ENCODE data around the gene SMPD4. TPM values are rescaled to one million over a fixed set of nuclear protein-coding genes. Genes with fewer than 3 reads are reported as not detected.
"Not testable (repeated sequence)": the region's sequence is repeated elsewhere in the genome, so short reads cannot be mapped to it uniquely, and the experiment has no call there.

SMPD4 gene
- total and polyA plus RNA-seq, 8 donors, result 11.4 to 109 (median 34.2) TPM

GRCh38 chr2:130165293-130166016, 15.9 kb downstream of the SMPD4 start:
- intact Hi-C loops (cut with DNase I; ENCODE audit: low total_unique reads), result no loop called here
- WGBS, 5 donors, result 93 to 96% (median 95%) methylated on average over 8 of the region's 8 CpGs
- Histone ChIP-seq H3K4me1 (no peaks in the 10 kb centered on the region), H3K9me3 (no peaks in the 10 kb centered on the region), H3K36me3 (peaks cover 51 to 98% (median 94%) of the 10 kb centered on the region in 4 donors), H3K27ac (no peak overlapping the region), H3K27me3 (no peaks in the 10 kb centered on the region), H3K4me3 (no peak overlapping the region)
- no peak for DNase-seq
- TF ChIP-seq EP300 (IDR thresholded peaks at IDR 0.05) (no peak), POLR2A (IDR thresholded peaks at IDR 0.05) (no peak), CTCF (IDR thresholded peaks at IDR 0.05) (no peak), POLR2AphosphoS5 (IDR thresholded peaks at IDR 0.05) (no peak)

DNA sequence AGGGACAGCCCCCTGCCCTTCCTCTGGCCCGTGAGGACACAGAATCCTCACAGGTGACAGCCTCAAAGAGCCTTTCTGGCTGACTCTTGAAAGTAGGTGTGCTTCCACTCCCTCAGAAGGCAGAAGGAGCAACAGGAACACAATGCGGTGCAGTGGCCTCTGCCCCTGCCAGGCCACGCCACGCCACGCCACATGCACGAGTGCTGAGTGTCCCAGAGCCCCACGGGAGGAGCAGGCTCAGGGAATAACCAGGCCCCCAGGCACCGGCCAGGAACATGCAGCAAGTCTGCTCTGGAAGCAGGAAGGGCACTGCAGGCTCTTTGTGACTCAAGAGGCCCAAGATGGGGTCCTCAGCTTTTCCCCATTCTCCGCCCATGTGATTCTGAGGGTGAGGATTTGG, 18.4 kb downstream of the SMPD4 start:
- TF ChIP-seq CTCF (IDR thresholded peaks at IDR 0.05) (no peak), POLR2AphosphoS5 (IDR thresholded peaks at IDR 0.05) (no peak), POLR2A (IDR thresholded peaks at IDR 0.05) (no peak)
- no peak overlapping the region for H3K4me3 ChIP-seq
- H3K4me1 ChIP-seq, result no peaks in the 10 kb centered on the region
- intact Hi-C loops (cut with DNase I; ENCODE audit: low total_unique reads), result no loop called here
- H3K27me3 ChIP-seq, result no peaks in the 10 kb centered on the region
- DNase-seq, result no peak
- peaks cover 52 to 98% (median 93%) of the 10 kb centered on the region in 4 donors for H3K36me3 ChIP-seq
- H3K9me3 ChIP-seq, result no peaks in the 10 kb centered on the region
- 93 to 98% (median 94%) methylated on average over 8 to 9 of the region's 9 CpGs for WGBS, 5 donors
- no peak overlapping the region for H3K27ac ChIP-seq

- H3K9me3 ChIP-seq; DNase-seq; H3K4me3 ChIP-seq; H3K27me3 ChIP-seq; H3K4me1 ChIP-seq; H3K27ac ChIP-seq; intact Hi-C loops (cut with DNase I; ENCODE audit: low total_unique reads): not testable (repeated sequence)
- WGBS, 5 donors, result 93 to 97% (median 96%) methylated on average over 5 to 7 of the region's 7 CpGs
- H3K36me3 ChIP-seq, result peaks cover 47 to 97% (median 91%) of the 10 kb centered on the region in 4 donors
These were observed 18.9 kb downstream of the SMPD4 start for GRCh38 chr2:130162486-130162885.

- WGBS, 5 donors, result 81 to 85% (median 83%) methylated on average over 18 to 25 of the region's 25 CpGs
- H3K4me1 ChIP-seq; DNase-seq; H3K9me3 ChIP-seq; H3K27me3 ChIP-seq; intact Hi-C loops (cut with DNase I; ENCODE audit: low total_unique reads); H3K27ac ChIP-seq; H3K4me3 ChIP-seq: not testable (repeated sequence)
- peaks cover 35 to 86% (median 79%) of the 10 kb centered on the region in 4 donors for H3K36me3 ChIP-seq
These were observed 20.3 kb downstream of the SMPD4 start for GRCh38 chr2:130160838-130161705.

DNA sequence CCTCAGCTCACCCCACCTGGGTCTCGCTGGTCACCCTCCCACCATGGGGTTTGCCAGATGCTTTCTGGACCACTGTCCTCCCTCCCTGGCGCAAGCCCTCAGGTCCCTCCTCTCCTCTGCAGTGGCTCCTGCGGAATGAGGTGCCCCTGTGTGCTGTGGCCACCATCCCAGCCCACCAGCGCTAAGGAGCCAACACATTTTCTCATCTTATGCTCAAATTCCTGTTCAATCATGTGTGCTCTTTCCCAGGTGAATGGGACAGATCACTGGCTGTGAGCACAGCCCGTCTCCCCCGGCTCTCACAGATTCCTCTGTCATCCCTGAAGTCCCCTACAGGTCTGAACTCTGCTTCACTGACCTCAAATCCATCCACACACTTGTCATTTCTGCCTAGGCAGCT, 21.3 kb downstream of the SMPD4 start:
- no peaks in the 10 kb centered on the region for H3K27me3 ChIP-seq
- no peak overlapping the region for H3K4me3 ChIP-seq
- no peak overlapping the region for H3K27ac ChIP-seq
- intact Hi-C loops (cut with DNase I; ENCODE audit: low total_unique reads), result no loop called here
- DNase-seq, result no peak
- peaks cover 28 to 81% (median 76%) of the 10 kb centered on the region in 4 donors for H3K36me3 ChIP-seq
- peaks cover 0 to 8% (median 3%) of the 10 kb centered on the region in 4 donors for H3K4me1 ChIP-seq
- TF ChIP-seq POLR2AphosphoS5 (IDR thresholded peaks at IDR 0.05) (no peak), POLR2A (IDR thresholded peaks at IDR 0.05) (no peak), CTCF (IDR thresholded peaks at IDR 0.05) (no peak), EP300 (IDR thresholded peaks at IDR 0.05) (no peak)
- WGBS, 5 donors, result 98 to 100% (median 98%) methylated on average over 5 to 6 of the region's 6 CpGs
- no peaks in the 10 kb centered on the region for H3K9me3 ChIP-seq

DNA sequence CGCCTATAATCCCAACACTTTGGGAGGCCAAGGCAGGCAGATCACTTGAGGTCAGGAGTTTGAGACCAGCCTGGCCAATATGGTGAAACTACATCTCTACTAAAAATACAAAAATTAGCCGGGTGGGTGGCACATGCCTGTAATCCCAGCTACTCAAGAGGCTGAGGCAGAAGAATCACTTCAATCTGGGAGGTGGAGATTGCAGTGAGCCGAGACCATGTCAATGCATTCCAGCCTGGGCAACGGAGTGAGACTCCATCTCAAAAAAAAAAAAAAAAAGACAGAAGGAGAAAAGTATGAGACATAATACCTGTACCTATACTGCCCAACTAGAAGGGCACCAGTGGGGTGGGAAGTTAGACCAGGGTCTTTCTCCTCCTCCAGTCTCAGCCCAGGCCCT, 22.0 kb downstream of the SMPD4 start:
- 90 to 97% (median 94%) methylated on average over 4 of the region's 4 CpGs for WGBS, 5 donors
- H3K27me3 ChIP-seq; H3K4me3 ChIP-seq; DNase-seq; H3K27ac ChIP-seq; H3K4me1 ChIP-seq; H3K9me3 ChIP-seq; intact Hi-C loops (cut with DNase I; ENCODE audit: low total_unique reads): not testable (repeated sequence)
- peaks cover 26 to 81% (median 76%) of the 10 kb centered on the region in 4 donors for H3K36me3 ChIP-seq

Measured in stomach (tissue), 9 donors.